Motor neuron (in vitro differentiated cells): ENCODE results near the gene SORL1. TPM values are rescaled to one million over a fixed set of nuclear protein-coding genes. Genes with fewer than 3 reads are reported as not detected.
"Not testable (repeated sequence)": the region's sequence is repeated elsewhere in the genome, so short reads cannot be mapped to it uniquely, and the experiment has no call there.

Experiments
- ATAC-seq, 8 experiments: fragments of 200-7000 bp; cut with Tn5 transposase; replicated peaks in 6 of 8; 2 replicates each; pipeline ENCODE4 v1.8.0; 2021; ENCODE audit warnings: mild to moderate bottlenecking in 8 of 8, moderate library complexity in 8 of 8
- H3K27ac ChIP-seq, 2 donors: fragments of 250-450 bp; sonication (Bioruptor Pico); 2 replicates each; pipeline ENCODE4 v1.9.0; 2021; ENCODE audit warnings: antibody characterized with exemption in 2 of 2, mild to moderate bottlenecking in 2 of 2, moderate library complexity in 1 of 2
- H3K4me1 ChIP-seq, 2 donors: fragments of 250-450 bp; sonication (Bioruptor Pico); replicated peaks in 1 of 2; 2 replicates each; pipeline ENCODE4 v1.6.1; 2021; ENCODE audit warnings: antibody characterized with exemption in 2 of 2, mild to moderate bottlenecking in 2 of 2, moderate library complexity in 1 of 2
- H3K4me3 ChIP-seq, 5 donors: fragments of 250-450 bp; sonication (Bioruptor Pico); 2 replicates each; pipeline ENCODE4 v1.9.0; 2021; ENCODE audit warnings: antibody characterized with exemption in 5 of 5, mild to moderate bottlenecking in 5 of 5, moderate library complexity in 4 of 5
- WGBS, 10 experiments: fragments of 450-650 bp; shearing (Covaris generic); methylation state at CpG; one replicate each; pipeline ENCODE4 v1.0.0; 2022; 5-methylcytosine and 5-hydroxymethylcytosine counted together
- in situ Hi-C, 9 experiments: fragments of 400-800 bp; cut with MboI; loops; one replicate each; pipeline ENCODE4 v1.15.0; 2021; ENCODE audit warnings: low sequenced_read_pairs in 9 of 9, low pct_unique_long_range_greater_than_20kb in 2 of 9; ENCODE audit not compliant: unreplicated experiment in 9 of 9
- total RNA-seq, 8 experiments: library from RNA; unstranded; fragments of 300-600 nt; gene quantifications; 2 replicates each; pipeline versions ENCODE4 v1.2.3 to v1.2.4, GENCODE V29; 2022

Gene SORL1
- total RNA-seq, 8 experiments from 2014 or later, result 0.36 to 39.4 (median 21.8) TPM

DNA sequence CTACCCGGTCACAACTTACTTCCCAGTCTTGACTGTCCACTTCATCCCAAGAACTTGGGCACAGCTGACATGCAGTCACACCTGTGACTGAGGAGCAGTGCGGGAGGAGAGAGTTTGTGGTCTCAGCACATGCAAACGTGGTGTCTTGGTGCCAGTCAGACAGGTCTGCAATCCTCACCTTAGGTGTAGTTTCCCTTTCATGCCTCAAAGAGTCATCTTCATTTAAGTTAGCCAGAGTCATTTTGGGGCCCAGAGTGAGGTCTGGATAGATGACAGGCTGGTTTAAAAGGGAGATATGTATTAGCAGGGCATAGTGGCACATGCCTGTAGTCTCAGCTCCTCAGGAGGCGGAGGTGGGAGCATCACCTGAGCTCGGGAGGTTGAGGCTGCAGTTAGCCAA lies 109.1 kb downstream of the SORL1 start:
- WGBS, 10 experiments, result 60 to 100% (median 91%) methylated on average over 1 to 5 of the region's 5 CpGs; no CpG with 5 or more reads in 3 of the 10 experiments
- Histone ChIP-seq H3K4me3 (no peak overlapping the region), H3K27ac (no peak overlapping the region), H3K4me1 (peaks cover 5 to 14% of the 10 kb centered on the region in 2 donors)
- in situ Hi-C loops, result no loop called here
- no peak for ATAC-seq

DNA sequence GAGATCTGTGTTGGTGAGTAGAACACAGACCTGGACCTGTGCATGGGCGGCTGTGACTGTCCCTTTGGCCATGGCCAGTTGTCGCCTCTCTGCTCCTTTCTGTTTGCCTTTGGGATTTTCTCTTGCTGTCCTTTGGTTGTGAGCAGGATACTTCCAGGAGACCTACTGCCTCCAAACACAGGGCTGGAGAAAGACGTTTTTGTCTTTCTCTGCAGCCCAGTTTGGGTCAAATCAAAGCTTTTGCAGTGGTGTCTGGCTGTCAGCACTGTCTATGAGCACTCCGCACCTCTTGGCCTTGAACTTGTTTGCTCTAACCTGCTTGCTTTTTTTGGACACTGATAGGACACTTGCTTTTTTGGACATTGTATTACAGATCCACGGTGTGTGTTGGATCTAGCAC lies 109.6 kb downstream of the SORL1 start:
- H3K27ac ChIP-seq, result no peak overlapping the region
- ATAC-seq, result no peak
- in situ Hi-C loops, result no loop called here
- peaks cover under 1 to 9% of the 10 kb centered on the region in 2 donors for H3K4me1 ChIP-seq
- H3K4me3 ChIP-seq, result no peak overlapping the region
- WGBS, 10 experiments, result 33 to 100% (median 61%) methylated on average over 1 to 5 of the region's 5 CpGs; no CpG with 5 or more reads in 2 of the 10 experiments

DNA sequence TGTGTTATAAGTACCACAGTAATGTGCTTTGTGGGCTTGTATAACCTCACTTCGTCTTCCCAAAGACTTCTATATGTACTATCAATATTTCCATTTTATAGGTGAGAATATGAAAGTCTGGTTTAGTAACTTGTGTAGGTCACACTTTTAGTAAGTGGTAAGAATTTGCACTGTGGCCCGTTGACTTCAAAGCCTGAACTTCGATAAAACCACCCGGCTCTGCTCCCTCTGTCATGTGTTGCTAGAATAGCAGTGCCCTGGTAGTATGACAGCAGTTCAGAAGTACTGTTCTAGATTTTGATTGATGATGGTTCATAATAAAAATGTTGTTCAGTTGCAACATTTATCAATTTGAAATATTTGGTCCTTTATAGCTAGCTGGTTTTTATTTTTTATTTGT lies 110.9 kb downstream of the SORL1 start:
- Histone ChIP-seq H3K27ac (no peak overlapping the region), H3K4me3 (no peak overlapping the region), H3K4me1 (peaks cover 0 to 6% of the 10 kb centered on the region in 2 donors)
- in situ Hi-C loops, result no loop called here
- WGBS, 10 experiments, result 20 to 100% (median 90%) methylated on average over 1 to 4 of the region's 4 CpGs
- ATAC-seq, result no peak

DNA sequence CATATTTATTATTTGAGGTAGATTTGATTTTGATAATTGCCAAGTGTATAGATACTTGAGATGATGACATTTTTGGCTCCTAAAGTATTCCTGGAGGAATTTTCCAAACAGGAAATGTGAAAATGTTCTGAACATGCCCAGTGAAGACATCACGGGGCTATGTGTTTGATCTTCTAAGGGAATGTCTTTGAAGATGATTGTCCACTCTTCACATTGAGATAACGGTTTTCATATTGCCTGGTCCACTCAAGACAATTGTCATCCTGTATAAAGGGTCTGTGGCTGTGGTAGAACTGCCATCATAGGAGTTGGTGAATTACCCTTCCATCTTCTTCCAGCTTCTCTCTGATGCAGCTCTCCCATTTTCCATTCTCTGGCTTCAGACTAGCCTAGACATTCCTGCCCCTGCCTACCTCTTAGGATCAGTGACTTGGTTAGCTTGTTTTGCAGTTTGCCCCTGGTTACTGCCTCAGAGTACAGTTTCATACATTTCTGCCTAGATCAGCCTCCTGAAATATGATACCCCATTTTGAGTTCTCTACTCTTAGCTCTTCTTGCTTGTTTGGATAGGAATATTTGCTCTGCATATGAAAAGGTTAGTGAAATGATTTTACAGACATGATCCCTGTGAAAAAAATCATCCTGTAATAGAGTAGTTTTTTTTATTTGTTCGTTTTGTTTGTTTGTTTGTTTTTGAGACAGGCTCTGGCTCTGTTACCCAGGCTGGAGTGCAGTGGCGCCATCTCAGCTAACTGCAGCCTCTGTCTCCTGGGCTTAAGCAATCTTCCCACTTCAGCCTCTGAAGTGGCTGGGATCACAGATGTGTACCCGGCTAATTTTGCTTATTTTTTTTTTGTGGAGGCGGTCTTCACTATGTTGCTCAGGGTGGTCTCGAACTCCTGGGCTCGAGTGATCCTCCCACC lies 112.0 kb downstream of the SORL1 start:
- H3K27ac ChIP-seq, result no peak overlapping the region
- WGBS, 10 experiments, result 13 to 100% (median 87%) methylated on average over 1 to 8 of the region's 8 CpGs
- H3K4me1 ChIP-seq, result peaks cover 0 to 6% of the 10 kb centered on the region in 2 donors
- in situ Hi-C loops, result no loop called here
- ATAC-seq, result peak in 1 of 8 experiments; percentile 25
- no peak overlapping the region for H3K4me3 ChIP-seq

DNA sequence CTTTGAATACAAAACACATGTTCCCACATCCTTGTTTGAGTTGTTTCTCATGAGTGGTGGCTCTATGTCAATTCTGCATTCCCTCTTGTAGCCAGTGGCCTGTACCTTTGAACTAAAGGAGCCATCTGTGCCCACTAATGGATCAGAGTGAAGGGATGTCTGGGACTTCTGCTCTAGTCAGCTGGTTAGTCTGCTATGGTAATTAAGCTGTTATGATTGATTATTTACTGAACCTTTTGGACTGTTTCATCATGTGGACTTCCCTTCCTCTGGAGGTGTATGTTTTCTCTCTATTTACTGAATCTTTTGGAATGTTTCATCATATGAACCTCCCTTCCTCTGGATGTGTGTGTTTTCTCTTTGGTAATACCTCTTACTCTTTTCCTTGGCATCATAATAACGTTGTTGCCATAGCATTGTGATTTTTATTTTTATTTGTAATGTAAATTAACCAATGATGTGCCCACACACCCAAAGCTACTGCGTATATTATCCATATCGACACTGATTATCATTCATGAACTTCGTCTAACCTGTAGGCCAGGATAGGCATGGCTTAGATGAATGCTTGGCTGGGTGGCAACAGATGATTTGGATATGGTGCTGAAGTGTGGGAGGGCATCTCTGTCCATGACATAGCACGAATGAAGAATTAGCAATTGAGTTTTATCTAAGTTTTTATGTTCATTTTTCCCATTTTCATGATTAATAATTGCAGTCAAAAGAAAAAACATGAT lies 113.0 kb downstream of the SORL1 start:
- WGBS, 10 experiments, result 33 to 100% (median 91%) methylated on average over 1 to 5 of the region's 5 CpGs; no CpG with 5 or more reads in 1 of the 10 experiments

DNA sequence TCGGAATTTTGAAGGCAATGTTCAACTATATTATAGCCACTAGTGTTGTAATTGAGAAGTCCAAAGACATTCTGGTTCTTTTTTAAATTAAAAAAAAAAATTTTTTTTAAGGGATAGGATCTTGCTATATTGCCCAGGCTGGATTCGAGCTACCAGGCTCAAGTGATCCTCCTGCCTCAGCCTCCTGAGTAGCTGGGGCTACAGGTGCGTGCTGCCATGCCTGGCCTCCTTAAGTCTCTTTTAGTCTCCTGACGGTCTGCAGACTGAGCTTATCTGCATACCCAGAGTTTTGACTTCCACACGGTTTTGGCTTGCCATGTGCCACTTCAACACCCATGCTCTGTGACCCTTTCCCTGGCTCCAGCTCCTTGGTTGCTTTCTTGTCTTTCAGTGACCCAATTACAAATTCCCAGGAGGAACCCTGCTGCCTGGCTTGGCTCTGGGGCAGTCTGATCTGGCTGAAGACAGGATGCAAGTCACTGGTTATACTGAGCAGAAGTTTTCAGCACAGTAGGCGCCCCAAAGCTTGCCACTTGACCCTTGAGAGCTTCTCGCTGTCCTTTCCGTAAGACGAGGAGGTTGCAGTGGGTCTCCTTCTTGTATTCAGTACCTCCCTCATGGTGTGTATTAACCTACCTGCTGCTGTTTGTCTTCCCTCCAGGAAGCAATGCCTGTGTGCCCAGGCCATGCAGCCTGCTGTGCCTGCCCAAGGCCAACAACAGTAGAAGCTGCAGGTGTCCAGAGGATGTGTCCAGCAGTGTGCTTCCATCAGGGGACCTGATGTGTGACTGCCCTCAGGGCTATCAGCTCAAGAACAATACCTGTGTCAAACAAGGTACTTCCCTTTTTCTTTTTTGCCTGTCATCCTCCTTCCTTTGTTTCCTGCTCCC lies 114.4 kb downstream of the SORL1 start:
- Histone ChIP-seq H3K4me1 (peaks cover 0 to 8% of the 10 kb centered on the region in 2 donors), H3K4me3 (no peak overlapping the region), H3K27ac (no peak overlapping the region)
- WGBS, 10 experiments, result 34 to 100% (median 79%) methylated on average over 1 to 9 of the region's 9 CpGs
- ATAC-seq, result no peak
- in situ Hi-C loops, result no loop called here

More for the DNA sequence above, 113.0 kb downstream of the SORL1 start:
- peak in 5 of 8 experiments; percentile 15 to 71 (median 50) for ATAC-seq
- peaks cover 0 to 6% of the 10 kb centered on the region in 2 donors for H3K4me1 ChIP-seq
- peak overlapping the region in 1 of 2 donors; percentile 22 for H3K27ac ChIP-seq
- in situ Hi-C loops, result no loop called here
- H3K4me3 ChIP-seq, result no peak overlapping the region

DNA sequence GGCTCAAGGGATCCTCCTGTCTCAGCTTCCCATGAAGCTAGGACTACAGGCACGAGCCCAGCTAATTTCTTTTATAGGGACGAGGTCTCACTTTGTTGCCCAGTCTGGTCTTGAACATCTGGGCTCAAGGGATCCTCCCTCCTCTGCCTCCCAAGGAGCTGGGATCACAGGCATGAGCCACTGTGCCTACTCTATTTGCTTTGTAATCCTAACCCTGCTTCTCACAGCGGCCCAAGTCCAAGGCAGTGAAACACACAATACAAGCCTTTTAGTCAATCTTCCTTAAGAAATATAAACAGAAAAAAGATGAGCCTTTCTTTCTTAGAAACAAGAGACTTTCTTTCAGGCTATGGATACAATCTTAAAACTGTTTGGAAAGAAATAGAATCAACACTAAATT lies 115.9 kb downstream of the SORL1 start:
- 14 to 93% (median 69%) methylated on average over 1 to 3 of the region's 3 CpGs; no CpG with 5 or more reads in 2 of the 10 experiments for WGBS, 10 experiments
- Histone ChIP-seq H3K4me1 (peaks cover 9 to 21% of the 10 kb centered on the region in 2 donors), H3K4me3 (no peak overlapping the region), H3K27ac (no peak overlapping the region)
- in situ Hi-C loops, result no loop called here
- ATAC-seq, result no peak

DNA sequence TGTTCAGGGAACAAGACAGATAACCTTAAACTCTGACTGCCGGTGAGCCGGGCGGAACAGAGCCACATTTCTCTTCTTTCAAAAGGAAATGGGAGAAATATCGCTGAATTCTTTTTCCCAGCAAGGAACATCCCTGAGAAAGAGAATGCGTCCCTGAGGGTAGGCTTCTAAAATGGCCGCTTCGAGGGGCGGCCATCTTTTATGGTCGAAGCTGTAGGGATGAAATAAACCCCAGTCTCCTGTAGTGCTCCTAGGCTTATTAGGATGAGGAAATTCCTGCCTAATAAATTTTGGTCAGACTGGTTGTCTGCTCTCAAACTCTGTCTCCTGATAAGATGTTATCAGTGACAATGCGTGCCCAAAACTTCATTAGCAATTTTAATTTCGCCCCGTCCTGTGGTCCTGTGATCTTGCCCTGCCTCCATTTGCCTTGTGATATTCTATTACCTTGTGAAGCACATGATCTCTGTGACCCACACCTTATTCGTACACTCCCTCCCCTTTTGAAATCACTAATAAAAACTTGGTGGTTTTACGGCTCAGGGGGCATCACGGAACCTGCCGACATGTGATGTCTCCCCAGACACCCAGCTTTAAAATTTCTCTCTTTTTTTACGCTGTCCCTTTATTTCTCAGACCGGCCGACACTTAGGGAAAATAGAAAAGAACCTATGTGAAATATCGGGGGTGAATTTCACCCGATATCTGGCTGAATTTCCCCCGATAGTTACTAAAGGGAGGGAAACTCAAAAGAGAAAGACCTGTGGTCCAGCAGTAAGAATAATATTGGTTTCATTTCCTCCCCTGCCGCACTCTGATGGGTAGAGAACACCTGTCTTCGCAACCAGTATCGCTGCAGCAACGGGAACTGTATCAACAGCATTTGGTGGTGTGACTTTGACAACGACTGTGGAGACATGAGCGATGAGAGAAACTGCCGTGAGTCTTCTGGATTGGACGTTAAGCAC lies 117.5 kb downstream of the SORL1 start:
- H3K4me3 ChIP-seq, in situ Hi-C loops, ATAC-seq, H3K27ac ChIP-seq: not testable (repeated sequence)
- peaks cover 9 to 24% of the 10 kb centered on the region in 2 donors for H3K4me1 ChIP-seq
- WGBS, 10 experiments, result 62 to 100% (median 93%) methylated on average over 2 to 15 of the region's 30 CpGs; no CpG with 5 or more reads in 2 of the 10 experiments

DNA sequence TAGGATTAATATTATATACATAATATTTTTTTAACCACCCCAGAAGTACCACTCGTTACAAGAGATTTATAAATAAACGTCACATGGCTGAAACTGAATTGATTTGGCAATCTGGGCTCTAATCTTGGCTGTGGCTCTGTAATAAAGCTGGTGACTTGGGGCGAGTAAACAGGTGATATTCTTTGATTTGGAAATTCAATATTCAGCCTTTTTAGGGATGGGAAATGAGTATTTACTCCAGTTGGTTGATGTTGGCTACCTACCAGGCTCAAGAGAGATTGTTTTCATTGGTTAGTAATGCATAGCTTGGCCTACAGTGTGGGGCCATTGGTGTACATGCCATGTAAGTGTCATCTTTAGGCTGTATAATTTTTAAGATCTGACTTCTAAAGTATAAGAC lies 118.3 kb downstream of the SORL1 start:
- no peak overlapping the region for H3K27ac ChIP-seq
- no peak overlapping the region for H3K4me3 ChIP-seq
- WGBS, 10 experiments, result 31 to 100% (median 95%) methylated on average over 1 to 3 of the region's 3 CpGs; no CpG with 5 or more reads in 4 of the 10 experiments
- in situ Hi-C loops, result no loop called here
- peaks cover 16 to 26% of the 10 kb centered on the region in 2 donors for H3K4me1 ChIP-seq
- no peak for ATAC-seq

DNA sequence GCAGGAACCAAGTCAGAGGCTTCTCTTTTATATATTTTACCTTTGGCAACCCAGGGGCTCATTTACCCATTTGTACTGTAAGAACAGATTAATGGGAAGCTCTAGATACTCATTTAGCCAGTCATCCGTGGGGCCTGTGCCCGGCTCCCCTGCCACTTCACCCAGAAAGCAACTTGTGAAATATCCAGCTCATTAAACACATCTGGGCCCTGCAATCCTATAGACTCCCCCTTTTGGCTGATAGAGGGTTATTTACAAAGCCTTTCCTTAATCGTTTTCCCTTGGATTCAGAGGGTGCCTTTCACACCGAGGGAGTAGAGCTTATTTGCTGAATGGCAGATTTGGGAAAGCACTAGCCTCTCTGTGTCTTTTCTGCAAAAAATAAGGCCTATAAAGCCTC lies 119.4 kb downstream of the SORL1 start:
- in situ Hi-C loops, result no loop called here
- no peak for ATAC-seq
- peaks cover 21 to 37% of the 10 kb centered on the region in 2 donors for H3K4me1 ChIP-seq
- no peak overlapping the region for H3K27ac ChIP-seq
- WGBS, 10 experiments, result 0 to 69% (median 48%) methylated on average over 1 to 4 of the region's 4 CpGs; no CpG with 5 or more reads in 2 of the 10 experiments
- H3K4me3 ChIP-seq, result no peak overlapping the region

DNA sequence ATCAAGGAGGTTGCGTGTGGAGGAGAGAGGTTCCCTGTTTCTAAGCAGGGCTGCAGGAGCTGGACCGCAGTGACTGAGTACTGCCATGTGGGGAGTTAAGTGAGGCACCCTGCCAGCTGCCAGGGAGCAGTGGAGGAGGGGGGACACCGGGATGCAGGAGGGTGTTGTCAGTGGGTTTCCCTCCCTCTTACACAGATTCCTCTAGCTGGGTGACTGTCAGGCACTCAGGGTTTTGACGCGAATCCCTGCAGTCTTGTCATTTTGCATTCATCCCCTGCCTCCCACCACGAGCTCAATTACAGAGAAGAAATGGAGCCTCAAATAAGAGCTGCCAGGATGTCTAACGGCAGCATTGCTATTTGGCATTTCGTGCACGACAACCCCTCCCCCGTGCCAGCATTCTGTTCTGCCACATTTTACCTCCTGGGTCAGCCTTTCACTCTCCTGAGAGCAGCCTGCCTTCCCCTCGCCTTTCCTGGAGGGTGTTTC lies 120.5 kb downstream of the SORL1 start:
- H3K27ac ChIP-seq, result no peak overlapping the region
- H3K4me3 ChIP-seq, result no peak overlapping the region
- H3K4me1 ChIP-seq, result peaks cover 27 to 48% of the 10 kb centered on the region in 2 donors
- ATAC-seq, result peak in 5 of 8 experiments; percentile 43 to 82 (median 50)
- WGBS, 10 experiments, result 0 to 63% (median 36%) methylated on average over 1 to 7 of the region's 11 CpGs; no CpG with 5 or more reads in 2 of the 10 experiments
- in situ Hi-C loops, result no loop called here
